HUES64 (cell line): Measurements from ENCODE around the gene CISTR.
A peak's percentile ranks its signal among the peaks of the same experiment; 100 is the strongest.

Source experiments
- H3K27ac ChIP-seq: 2 replicates; pipeline ENCODE4 v1.7.0; 2013; ENCODE audit warnings: low read depth, low read length, inconsistent platforms
- H3K27me3 ChIP-seq: 2 replicates; pipeline ENCODE4 v1.6.1; 2013; ENCODE audit warnings: mild to moderate bottlenecking, low read length; ENCODE audit not compliant: insufficient read depth
- H3K36me3 ChIP-seq: 2 replicates; pipeline ENCODE4 v1.6.1; 2013; ENCODE audit warnings: mild to moderate bottlenecking, low read length; ENCODE audit not compliant: insufficient read depth
- H3K4me1 ChIP-seq: 2 replicates; pipeline ENCODE4 v1.6.1; 2013; ENCODE audit warnings: mild to moderate bottlenecking, low read length, moderate library complexity; ENCODE audit not compliant: insufficient read depth
- H3K4me3 ChIP-seq: 2 replicates; pipeline ENCODE4 v1.5.1; 2013; ENCODE audit warnings: mild to moderate bottlenecking, low read length, moderate library complexity
- H3K9ac ChIP-seq: 2 replicates; pipeline ENCODE4 v1.6.1; 2013; ENCODE audit warnings: mild to moderate bottlenecking, low read depth, low read length
- H3K9me3 ChIP-seq: 2 replicates; pipeline ENCODE4 v1.6.1; 2013; ENCODE audit warnings: low read depth, low read length; ENCODE audit not compliant: insufficient read depth
- WGBS: fragments of 150-250, 120-280 bp; methylation state at CpG from one replicate; pipeline ENCODE4 v1.1.7; 2013; ENCODE audit warnings: missing lambda C conversion rate; 5-methylcytosine and 5-hydroxymethylcytosine counted together

CISTR gene

GRCh38 chr12:53740130-53740491, 11.7 kb downstream of the CISTR start:
- Histone ChIP-seq H3K9me3 (no peaks in the 10 kb centered on the region), H3K4me1 (peaks cover 15% of the 10 kb centered on the region; the same call in 1 of the 2 replicates), H3K36me3 (no peaks in the 10 kb centered on the region), H3K4me3 (peak overlapping the region; percentile 40), H3K9ac (no peak overlapping the region), H3K27ac (no peak overlapping the region), H3K27me3 (peaks cover 89% of the 10 kb centered on the region)
- 87% methylated on average over 3 of the region's 3 CpGs for WGBS

GRCh38 chr12:53739214-53740129, 12.3 kb downstream of the CISTR start:
- WGBS: 5% methylated on average over 50 of the region's 50 CpGs
- Histone ChIP-seq H3K27ac (no peak overlapping the region), H3K27me3 (peaks cover 87% of the 10 kb centered on the region), H3K4me3 (peak overlapping the region; percentile 70), H3K9me3 (no peaks in the 10 kb centered on the region), H3K4me1 (peaks cover 15% of the 10 kb centered on the region; the same call in 1 of the 2 replicates), H3K9ac (no peak overlapping the region), H3K36me3 (no peaks in the 10 kb centered on the region)

DNA sequence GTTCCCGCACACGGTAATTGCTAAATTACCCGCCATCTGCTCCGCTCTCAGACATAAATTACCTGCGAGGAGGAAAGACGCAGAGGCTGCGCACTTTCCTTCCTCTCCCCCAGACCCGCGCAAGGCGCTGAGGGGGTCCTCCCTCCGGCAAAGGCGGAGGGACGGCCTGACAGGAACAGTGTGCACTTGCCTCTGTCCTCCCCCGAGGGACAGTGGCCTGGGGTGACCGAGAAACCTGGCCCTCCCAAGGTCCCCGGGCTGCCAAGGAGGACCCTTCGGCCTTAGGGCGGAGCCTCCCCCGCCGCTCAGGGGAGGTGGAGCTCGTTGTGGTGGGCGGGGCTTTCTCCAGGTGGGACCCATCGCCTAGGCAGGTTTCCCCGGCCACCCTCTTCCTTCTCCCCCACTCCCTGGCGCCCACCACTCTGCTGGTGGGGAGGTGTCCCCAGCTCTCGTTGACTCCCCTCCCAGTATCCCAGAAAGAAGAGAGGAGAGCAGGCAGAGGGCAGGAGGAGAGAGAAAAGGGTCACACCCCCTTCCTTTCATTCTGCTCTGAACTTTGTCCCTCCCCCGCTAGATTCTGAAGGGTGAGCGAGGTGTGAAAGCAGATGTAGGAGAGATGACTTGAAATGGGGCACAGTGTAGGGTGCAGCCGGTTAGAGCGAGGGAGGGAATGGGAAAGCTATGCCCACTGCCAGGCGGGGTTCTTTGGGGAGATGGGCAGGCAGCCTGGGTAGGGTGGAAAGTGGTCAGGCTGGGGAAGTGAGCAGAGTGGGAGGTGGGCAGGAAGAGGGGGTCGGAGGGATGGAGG, 13.2 kb downstream of the CISTR start:
- Histone ChIP-seq H3K27me3 (peaks cover 85% of the 10 kb centered on the region), H3K27ac (no peak overlapping the region), H3K9me3 (no peaks in the 10 kb centered on the region), H3K9ac (peak overlapping the region; percentile 16; the same call in 1 of the 2 replicates), H3K4me3 (peak overlapping the region; percentile 70), H3K4me1 (peaks cover 15% of the 10 kb centered on the region; the same call in 1 of the 2 replicates), H3K36me3 (no peaks in the 10 kb centered on the region)
- WGBS: 3% methylated on average over 27 of the region's 32 CpGs

- H3K27ac ChIP-seq: no peak overlapping the region
- peak overlapping the region; percentile 16; the same call in 1 of the 2 replicates for H3K9ac ChIP-seq
- H3K4me3 ChIP-seq: peak overlapping the region; percentile 70
- no peaks in the 10 kb centered on the region for H3K36me3 ChIP-seq
- peaks cover 15% of the 10 kb centered on the region; the same call in 1 of the 2 replicates for H3K4me1 ChIP-seq
- H3K27me3 ChIP-seq: peaks cover 84% of the 10 kb centered on the region
- no peaks in the 10 kb centered on the region for H3K9me3 ChIP-seq
- 27% methylated on average over 14 of the region's 14 CpGs for WGBS
These were observed 13.8 kb downstream of the CISTR start for GRCh38 chr12:53737951-53738405.

DNA sequence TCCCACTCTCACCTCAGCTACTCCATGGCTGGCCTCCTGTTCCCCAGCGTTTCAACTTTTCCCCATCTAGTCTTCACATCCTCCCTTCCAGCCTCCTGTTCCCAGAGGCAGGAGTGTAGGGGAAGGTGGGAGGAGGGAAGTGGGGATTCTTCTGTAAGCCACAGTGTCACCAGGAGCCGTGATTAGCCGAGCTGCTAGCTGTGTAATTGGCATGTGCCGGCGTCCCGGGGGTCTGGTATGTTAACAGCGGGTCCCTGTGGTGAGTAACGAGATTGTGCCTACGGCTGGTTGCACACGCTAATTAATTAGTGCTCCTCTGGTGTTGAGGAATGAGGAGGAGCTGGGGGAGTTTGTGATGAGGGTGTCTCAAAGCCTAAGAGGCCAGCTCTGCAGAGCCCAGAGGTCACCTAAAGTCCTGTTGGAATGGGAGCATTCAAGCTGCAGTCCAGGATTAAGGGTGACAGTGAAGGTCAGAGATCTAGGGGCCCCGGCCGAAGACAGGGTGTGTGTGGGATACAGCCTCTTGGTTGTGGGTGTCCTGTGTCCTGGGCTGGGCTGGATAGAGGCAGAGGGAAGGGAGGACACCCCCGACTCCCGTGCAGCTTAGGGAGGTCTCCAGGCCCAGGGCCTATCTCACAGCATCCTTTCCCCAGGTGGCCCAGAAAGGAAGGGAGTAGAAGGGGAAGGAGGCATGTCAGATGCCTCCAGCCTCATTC, 14.5 kb downstream of the CISTR start:
- Histone ChIP-seq H3K9ac (no peak overlapping the region), H3K27ac (no peak overlapping the region), H3K4me3 (no peak overlapping the region), H3K27me3 (peaks cover 77% of the 10 kb centered on the region), H3K36me3 (no peaks in the 10 kb centered on the region), H3K4me1 (peaks cover 15% of the 10 kb centered on the region; the same call in 1 of the 2 replicates), H3K9me3 (no peaks in the 10 kb centered on the region)
- 82% methylated on average over 12 of the region's 14 CpGs for WGBS

DNA sequence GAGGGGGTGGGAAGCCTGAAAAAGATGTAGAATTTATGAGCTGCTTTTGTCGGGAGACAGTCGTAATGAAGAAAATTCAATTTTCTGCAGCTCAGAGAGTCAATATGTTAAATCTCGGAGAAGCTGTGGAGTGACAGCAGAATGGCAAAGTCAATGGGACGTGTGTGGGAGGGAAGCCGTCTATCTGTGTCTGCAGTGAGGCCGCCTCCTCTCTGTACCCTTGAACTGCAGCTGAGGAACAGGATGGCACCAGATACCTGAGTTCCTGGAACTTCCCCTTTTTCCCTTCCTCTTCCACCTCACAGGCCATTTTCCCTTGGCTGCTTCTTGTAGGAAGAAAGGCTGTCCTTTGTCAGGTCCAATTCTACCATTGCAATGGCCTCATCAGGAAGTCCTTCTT, 15.2 kb downstream of the CISTR start:
- 91% methylated on average over 6 of the region's 6 CpGs for WGBS
- Histone ChIP-seq H3K9me3 (no peaks in the 10 kb centered on the region), H3K27me3 (peaks cover 77% of the 10 kb centered on the region), H3K36me3 (no peaks in the 10 kb centered on the region), H3K9ac (no peak overlapping the region), H3K27ac (no peak overlapping the region), H3K4me1 (peaks cover 15% of the 10 kb centered on the region; the same call in 1 of the 2 replicates), H3K4me3 (no peak overlapping the region)

DNA sequence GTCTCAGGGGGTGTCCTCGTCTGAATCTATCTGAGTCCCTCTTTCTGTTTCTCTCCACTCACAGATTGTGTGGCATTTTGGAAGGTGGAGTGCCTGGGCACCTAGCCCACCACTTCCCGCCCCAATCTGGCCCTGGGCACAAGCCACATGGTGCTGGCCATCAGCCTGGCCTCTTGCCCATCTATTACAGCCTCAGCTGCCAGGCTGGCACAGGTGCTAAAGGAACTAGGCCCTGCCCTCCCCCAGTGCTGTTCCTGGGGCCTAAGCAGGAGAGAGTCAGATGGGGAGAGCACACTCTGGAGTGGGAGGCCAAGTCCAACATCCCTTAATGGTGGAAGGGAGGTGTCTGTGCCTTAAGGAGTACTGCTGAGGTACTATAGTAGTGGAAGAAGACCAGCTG, 16.2 kb downstream of the CISTR start:
- H3K9me3 ChIP-seq: no peaks in the 10 kb centered on the region
- H3K27me3 ChIP-seq: peaks cover 68% of the 10 kb centered on the region
- no peak overlapping the region for H3K9ac ChIP-seq
- H3K27ac ChIP-seq: no peak overlapping the region
- WGBS: 100% methylated on average over 1 of the region's 2 CpGs
- no peak overlapping the region for H3K4me3 ChIP-seq
- peaks cover 15% of the 10 kb centered on the region; the same call in 1 of the 2 replicates for H3K4me1 ChIP-seq
- H3K36me3 ChIP-seq: no peaks in the 10 kb centered on the region

DNA sequence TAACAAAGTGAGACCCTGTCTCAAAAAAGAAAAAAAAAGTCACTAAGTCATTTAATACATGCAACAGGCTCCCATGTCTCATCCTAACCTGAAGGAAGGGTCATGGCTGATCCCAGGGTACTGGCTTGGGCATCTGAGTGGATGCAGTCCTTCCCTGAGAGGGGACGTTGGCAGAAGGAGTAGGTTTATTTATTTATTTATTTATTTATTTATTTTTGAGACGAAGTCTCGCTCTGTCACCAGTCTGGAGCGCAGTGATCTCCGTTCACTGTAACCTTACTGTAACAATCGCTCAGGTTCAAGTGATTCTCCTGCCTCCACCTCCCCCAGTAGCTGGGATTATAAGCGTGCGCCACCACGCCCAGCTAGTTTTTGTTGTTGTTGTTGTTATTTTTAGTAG, 17.4 kb downstream of the CISTR start:
- WGBS: 91% methylated on average over 8 of the region's 9 CpGs
- Histone ChIP-seq H3K27me3 (peaks cover 57% of the 10 kb centered on the region), H3K9ac (no peak overlapping the region), H3K36me3 (no peaks in the 10 kb centered on the region), H3K4me1 (peaks cover 13% of the 10 kb centered on the region; the same call in 1 of the 2 replicates), H3K9me3 (no peaks in the 10 kb centered on the region), H3K27ac (no peak overlapping the region), H3K4me3 (no peak overlapping the region)

GRCh38 chr12:53733807-53734200, 18.0 kb downstream of the CISTR start:
- H3K9ac ChIP-seq: no peak overlapping the region
- 71% methylated on average over 5 of the region's 5 CpGs for WGBS
- H3K27ac ChIP-seq: no peak overlapping the region
- H3K4me1 ChIP-seq: peaks cover 8% of the 10 kb centered on the region; the same call in 1 of the 2 replicates
- H3K27me3 ChIP-seq: peaks cover 51% of the 10 kb centered on the region
- H3K4me3 ChIP-seq: no peak overlapping the region
- H3K9me3 ChIP-seq: no peaks in the 10 kb centered on the region
- no peaks in the 10 kb centered on the region for H3K36me3 ChIP-seq

DNA sequence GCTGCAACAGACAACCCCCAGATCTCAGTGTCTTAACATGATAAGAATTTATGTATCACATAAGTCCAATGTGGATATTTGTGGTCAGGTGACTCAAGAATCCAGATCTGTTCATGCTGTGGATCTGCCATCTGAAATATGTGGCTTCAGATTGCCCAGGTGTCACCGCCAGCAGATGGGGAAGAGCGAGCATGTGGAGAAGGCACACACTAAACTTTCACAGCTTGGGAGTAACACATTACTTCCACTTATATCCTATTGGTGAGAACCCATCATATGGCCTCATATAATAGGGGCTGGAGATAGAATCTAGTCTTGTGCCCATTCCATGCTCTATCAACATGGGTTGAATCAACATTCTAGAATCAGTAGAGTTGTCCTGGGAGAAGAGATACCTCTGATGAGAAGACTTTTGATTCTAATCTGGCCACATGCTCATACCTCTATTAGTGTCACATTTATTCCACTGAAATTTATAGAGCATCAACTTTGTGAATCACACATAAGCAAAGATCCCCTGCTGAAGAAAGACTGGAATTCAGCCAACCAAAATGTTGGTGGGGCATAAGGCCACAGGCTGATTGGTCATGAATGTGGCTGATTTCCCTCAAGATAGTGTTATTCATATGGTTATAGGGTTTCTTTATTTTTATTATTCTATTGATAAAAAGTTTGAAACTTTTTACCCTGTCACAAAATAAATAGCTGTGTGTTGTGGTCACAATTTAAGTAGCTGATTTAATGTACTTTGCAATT, 18.6 kb downstream of the CISTR start:
- no peaks in the 10 kb centered on the region for H3K36me3 ChIP-seq
- H3K4me1 ChIP-seq: 0 out of 2 replicates have a peak, but pooled peaks cover 9% of the 10 kb centered on the region
- no peak overlapping the region for H3K4me3 ChIP-seq
- no peaks in the 10 kb centered on the region for H3K9me3 ChIP-seq
- no peak overlapping the region for H3K27ac ChIP-seq
- peaks cover 45% of the 10 kb centered on the region for H3K27me3 ChIP-seq
- 95% methylated on average over 2 of the region's 2 CpGs for WGBS
- H3K9ac ChIP-seq: no peak overlapping the region
